EH (cell line): ENCODE results near the gene ANO4.
A peak's percentile ranks its signal among the peaks of the same experiment; 100 is the strongest.

Experiments
- DNase-seq: peaks from one replicate; pipeline ENCODE4 v3.0.0-alpha.2; 2015; ENCODE audit warnings: low read depth

Gene ANO4

DNA sequence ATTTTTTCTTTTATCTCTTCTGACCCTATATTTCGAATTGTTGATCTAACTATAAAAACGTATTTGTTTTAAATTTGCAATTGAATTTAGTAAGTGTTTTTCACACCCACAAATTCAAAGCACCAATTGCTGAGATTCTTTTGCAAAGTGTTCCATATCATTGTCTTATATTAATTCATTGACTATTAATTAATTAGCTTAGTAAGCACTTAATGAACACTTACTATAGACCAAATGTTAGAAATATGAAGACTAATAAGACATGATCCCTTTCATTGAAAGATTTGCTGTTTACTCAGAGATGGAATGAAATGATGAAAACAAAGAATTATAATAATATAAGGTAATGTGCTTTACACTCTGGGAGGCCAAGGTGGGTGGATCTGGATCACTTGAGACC, 14.2 kb downstream of the ANO4 start:
- no peak for DNase-seq

GRCh38 chr12:100820314-100820713, 25.7 kb downstream of the ANO4 start:
- DNase-seq = peak; percentile 18

DNA sequence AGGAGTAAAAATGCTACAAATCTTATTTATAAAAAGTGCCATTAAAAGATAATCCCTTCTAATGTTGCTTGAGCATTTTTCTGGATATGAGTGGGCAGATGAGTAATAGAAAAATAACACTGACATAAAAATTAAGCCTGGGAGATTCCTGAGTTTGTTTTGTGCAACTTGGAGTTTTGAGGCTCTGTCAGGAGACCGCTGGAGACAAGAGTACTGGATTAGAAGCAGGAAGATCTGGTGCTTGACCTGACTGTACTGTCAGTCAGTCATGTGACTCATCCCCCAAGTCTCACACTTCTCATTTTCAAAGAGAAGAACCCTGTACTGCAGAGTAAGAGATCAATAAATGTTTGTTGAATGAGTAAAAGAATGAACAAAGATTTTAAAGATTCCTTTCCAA, 29.4 kb downstream of the ANO4 start:
- peak; percentile 91 for DNase-seq

- no peak for DNase-seq
Measured at GRCh38 chr12:100824476-100824875, 29.9 kb downstream of the ANO4 start.

DNA sequence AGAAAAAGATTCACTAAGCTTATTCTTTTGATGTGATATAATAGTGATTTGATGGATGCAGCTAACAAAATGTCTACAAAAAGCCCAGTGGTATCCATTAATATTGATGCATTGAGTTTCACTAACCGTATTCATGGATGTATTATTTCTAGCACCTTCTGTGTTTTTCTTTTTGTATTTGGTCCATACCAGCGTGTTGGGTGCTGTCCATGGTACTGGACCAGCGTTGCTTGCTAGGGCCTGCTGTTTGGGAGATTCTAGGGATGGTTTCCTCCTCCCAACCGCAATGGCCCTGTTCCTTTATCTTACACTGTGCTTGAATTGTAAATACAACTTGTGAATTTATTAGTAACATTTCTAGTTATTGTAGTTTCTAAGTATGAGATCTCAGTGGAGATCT, 31.7 kb downstream of the ANO4 start:
- peak; percentile 68 for DNase-seq

DNA sequence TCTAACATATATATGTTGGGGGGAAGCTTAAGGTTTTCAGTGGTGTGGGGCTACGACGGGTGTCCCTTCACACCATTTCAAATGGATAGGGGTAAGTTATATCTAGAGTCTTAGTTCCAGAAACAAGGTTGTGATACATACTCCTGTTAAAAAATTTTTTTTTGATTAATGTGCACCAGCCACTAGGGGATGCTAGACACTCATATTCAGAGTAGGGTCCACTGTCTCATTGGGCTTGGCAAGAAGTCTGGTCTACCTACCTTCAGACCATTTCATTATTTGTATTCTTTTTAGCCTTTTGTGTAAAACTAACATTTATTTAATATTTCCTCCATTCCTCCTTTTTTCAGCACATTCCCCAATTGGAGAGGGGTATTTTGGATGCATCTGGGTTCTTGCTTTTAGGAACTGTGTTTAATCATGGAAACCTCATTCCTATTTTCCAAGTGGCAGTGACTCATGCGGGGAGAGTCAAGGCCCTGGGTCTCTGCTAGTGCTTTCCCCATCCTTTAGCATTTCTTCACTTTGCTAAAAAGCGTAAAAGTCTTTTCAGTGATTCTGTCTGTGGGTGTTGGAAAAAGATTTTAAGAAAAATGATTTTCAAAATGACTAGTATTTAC, 33.4 kb downstream of the ANO4 start:
- DNase-seq = peak; percentile 62

- no peak for DNase-seq
Measured at GRCh38 chr12:100830003-100830795, 35.6 kb downstream of the ANO4 start.

- peak; percentile 23 for DNase-seq
Measured at GRCh38 chr12:100833282-100833681, 38.7 kb downstream of the ANO4 start.

DNA sequence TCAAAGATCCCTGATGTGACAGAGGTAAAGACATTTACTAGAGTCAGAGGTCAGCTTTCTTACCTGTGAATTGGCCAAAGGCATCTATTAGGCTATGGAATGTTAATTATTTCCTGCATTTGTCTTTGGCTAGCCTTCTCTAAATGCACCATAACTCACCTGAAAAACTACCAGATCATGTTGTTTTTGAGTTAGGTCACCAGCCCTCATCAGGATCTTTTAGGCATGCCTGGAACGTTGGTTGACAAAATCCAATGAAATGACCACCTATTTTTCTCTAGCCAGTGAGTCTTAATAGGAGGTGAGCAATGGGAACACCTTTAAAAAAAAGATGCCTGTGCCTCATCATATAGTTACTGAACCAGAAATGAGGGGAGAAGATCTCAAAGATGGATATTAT, 46.2 kb downstream of the ANO4 start:
- DNase-seq = no peak

DNA sequence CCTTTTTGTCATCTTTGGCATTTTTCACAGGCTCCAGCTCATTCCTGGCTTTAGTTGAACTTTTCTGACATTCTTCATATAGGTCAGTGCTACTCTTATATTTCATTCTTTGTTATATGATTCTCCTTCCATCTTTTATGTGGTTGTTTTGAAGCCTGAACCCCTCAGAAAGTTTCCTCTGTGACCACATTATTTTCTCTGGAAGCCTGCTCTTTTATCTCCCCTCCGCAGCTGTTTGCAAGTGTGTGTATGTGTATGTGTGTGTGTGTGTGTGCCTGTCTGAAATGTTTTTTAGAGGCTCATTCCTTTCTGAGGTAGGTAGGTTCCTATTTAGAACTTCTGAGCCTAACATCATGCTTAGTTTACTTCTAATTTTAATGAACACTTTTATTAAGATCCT, 47.6 kb downstream of the ANO4 start:
- DNase-seq = no peak

DNA sequence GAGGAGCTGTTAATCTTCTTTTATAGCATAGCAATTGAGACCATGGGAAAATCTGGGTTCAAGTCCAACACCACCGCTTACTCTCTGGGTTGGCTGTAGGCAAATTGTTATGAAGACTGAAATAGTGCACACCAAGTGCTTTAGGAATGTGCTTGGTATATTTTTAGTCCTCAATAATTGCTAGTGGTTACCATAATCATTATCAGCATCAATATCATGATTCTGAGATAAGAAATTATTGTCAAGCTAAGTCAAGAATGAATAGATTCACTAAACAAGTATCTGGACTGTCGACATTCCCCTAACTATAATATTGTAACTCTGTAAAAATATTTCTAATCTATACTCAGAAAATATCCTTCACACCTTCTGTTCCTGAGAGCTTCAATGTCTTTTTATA, 48.5 kb downstream of the ANO4 start:
- DNase-seq = no peak

GRCh38 chr12:100845095-100845494, 50.5 kb downstream of the ANO4 start:
- no peak for DNase-seq

- DNase-seq = no peak
Measured at GRCh38 chr12:100851637-100852036, 57.1 kb downstream of the ANO4 start.

- no peak for DNase-seq
Measured at GRCh38 chr12:100857418-100857817, 62.8 kb downstream of the ANO4 start.

DNA sequence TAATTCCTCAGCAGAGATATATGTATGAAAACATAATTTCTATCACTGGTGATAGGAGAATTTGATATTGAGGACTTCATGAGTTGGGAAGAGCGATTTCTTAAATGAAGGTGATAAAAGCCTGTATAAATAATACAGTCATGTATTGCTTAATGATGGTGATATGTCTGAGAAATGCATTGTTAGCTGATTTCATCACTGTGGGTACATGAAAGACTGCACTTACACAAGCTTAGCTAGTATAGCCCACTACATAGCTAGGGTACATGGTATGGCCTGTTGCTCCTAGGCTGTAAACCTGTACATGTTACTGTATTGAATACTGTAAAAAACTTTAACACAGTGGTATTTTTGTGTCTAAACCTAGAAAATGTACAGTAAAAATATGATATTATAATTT, 63.4 kb downstream of the ANO4 start:
- no peak for DNase-seq

- peak; percentile 64 for DNase-seq
Measured at GRCh38 chr12:100858656-100859055, 64.1 kb downstream of the ANO4 start.

GRCh38 chr12:100859063-100859627, 64.6 kb downstream of the ANO4 start:
- no peak for DNase-seq

DNA sequence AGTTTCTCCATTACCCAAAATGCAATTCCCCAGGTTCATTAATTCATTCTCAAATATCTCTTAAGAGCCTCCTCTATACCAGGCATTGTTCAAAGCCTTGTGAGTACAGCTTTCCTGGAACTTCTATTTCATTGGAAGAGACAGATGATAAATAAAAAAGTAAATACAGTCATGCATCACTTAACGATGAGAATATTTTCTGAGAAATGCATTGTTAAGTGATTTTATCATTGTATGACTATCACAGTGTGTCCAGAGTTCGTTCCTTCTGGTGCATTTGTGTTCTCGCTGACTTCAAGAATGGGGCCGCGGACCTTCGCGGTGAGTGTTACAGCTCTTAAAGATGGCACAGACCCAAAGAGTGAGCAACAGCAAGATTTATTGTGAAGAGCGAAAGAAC, 66.0 kb downstream of the ANO4 start:
- no peak for DNase-seq

DNA sequence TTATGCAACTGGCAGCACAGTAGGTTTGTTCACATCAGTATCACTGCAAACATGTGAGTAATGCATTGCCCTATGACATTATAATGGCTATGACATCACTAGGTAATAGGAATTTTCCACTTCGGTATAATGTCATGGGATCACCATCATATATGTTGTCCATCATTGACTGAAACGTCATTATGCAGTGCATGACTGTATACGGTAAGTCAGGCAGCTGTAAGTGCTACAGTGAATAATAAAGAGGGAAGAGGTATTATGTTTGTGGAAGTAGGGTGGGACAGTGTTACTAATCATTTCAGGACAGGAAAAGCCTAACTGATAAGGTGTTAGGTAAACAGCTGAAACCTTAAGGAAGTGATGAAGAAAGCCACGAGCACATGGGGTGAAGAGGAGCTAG, 68.1 kb downstream of the ANO4 start:
- no peak for DNase-seq

- DNase-seq = no peak
Measured at GRCh38 chr12:100864366-100864765, 69.8 kb downstream of the ANO4 start.

DNA sequence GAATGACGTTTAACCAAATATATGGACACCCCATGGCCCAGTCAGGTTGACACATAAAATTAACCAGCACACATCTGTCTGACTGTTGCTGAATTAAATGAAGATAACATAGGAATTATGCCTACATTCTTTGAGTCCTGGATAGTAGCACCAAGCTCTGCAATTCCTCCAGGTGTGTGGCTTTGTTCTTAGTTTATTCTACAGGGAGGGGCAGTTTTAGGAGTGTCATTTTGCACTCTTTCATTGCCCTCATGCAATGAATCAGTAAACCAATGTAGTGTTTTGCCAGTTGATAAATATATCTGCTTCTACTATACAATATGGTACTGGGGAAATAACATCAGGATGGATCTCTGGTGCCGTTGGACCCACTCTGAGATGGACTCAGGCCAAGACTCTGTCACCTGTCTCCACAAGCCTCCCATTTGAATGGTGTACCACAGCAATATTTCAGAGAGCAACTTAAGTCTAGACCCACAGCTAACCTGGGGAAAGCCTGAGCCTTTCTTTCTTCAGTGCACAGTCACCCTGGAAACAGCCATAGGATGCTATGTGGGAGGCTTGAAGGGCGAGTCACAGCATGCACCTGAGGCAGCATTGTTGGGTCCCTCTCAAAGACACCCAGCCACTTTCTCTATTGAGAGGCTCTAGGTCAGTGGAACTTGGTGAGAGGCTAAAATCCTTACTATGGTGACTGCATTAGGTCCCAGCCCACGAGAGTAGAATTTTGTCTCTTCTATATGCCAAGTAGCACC, 73.2 kb downstream of the ANO4 start:
- no peak for DNase-seq

GRCh38 chr12:100868487-100868886, 73.9 kb downstream of the ANO4 start:
- DNase-seq = peak; percentile 67
